ENCODE data around the gene HKDC1.
"Not testable (repeated sequence)": the region's sequence is repeated elsewhere in the genome, so short reads cannot be mapped to it uniquely, and the experiment has no call there.

Gene HKDC1, protein sequence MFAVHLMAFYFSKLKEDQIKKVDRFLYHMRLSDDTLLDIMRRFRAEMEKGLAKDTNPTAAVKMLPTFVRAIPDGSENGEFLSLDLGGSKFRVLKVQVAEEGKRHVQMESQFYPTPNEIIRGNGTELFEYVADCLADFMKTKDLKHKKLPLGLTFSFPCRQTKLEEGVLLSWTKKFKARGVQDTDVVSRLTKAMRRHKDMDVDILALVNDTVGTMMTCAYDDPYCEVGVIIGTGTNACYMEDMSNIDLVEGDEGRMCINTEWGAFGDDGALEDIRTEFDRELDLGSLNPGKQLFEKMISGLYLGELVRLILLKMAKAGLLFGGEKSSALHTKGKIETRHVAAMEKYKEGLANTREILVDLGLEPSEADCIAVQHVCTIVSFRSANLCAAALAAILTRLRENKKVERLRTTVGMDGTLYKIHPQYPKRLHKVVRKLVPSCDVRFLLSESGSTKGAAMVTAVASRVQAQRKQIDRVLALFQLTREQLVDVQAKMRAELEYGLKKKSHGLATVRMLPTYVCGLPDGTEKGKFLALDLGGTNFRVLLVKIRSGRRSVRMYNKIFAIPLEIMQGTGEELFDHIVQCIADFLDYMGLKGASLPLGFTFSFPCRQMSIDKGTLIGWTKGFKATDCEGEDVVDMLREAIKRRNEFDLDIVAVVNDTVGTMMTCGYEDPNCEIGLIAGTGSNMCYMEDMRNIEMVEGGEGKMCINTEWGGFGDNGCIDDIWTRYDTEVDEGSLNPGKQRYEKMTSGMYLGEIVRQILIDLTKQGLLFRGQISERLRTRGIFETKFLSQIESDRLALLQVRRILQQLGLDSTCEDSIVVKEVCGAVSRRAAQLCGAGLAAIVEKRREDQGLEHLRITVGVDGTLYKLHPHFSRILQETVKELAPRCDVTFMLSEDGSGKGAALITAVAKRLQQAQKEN

DNA sequence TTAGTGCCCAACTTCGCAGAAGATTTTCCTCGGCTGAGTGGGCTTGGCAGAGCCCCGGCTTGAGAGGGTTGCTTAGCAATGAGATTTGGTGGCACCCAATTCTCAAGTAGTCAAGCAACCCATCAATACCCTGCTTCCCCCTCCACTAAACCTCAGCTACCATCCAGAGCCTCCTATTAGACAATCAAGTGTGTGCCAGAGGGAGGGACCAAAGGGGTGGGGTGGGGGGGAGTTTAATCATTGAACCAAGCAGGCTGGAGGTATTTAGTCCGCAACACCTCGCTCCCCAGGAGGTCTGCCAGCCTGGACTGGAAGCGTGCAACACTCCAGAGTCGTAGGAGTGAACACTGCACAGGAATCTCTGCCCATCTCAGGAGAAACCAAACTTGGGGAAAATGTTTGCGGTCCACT, at the start of gene HKDC1:
Gene HKDC1, plus strand, starts transcription at position 292 of the 411 bp plus-strand sequence. Its CDS starts 104 bp downstream, at position 396.
- DNase-seq (ENCODE audit: low read depth): no peak

DNA sequence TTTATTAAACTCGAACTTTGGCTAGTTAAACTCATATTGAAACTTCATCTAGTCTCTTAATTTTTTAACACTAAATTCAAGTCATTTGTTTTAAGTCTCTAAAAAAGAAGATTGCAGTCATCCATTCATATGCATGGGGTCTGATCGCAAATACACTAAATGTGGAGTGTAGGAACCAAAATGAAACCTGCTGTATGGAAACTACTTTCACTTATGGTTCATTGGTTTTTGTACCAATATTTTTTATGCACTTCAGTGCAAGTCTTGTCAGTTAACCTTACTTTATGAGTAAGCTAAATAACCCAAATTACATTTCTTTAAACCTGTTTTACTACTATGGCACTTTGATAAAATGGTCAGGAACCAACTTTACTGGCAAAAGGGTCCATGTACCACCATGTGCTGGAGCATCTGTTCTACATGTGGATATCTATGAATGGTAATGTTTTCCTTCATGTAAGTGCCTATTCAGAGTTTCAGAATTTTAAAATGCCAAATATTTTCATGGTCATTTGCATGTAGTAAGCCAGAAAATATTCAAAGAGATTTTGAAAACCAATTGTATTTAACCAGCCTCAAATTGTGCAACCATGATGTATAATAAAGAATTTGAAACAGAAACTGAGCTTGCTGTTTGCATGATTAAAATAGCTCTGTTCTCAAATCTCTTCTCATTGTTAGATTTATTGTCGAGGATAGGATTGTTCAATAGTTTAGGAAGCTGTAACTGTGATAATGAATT, 47.7 kb upstream of the HKDC1 start:
- no peak for DNase-seq (ENCODE audit: low read depth)

DNA sequence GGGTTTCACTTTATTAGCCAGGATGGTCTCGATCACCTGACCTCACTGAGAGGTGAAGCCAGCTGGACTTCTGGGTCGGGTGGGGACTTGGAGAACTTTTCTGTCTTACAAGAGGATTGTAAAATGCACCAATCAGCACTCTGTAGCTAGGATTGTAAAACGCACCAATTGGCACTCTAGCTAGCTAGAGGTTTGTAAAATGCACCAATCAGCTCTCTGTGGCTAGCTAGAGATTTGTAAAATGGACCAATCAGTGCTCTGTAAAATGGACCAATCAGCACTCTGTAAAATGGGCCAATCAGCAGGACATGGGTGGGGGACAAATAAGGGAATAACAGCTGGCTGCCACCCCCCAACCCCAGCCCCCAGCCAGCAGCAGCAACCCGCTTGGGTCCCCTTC, 44.8 kb upstream of the HKDC1 start:
- not testable (repeated sequence) for DNase-seq (ENCODE audit: low read depth)

DNA sequence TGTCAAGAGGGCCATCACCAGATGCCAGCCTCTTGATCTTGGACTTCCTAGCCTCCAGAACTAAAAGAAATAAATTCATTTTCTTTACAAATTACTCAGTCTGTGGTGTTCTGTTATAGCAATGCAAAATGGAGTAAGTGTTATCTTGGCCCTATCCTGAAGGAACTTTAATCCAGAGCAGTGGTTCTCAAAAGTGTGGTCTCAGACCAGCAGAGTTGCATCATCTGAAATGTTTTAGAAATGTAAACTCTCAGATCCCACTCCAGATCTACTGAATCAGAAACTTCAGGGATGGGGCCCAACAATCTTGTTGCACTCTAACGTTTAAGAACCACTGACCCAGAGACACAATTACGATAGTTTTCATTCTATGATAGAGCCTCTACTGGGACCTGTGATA, 43.3 kb upstream of the HKDC1 start:
- no peak for DNase-seq (ENCODE audit: low read depth)

DNA sequence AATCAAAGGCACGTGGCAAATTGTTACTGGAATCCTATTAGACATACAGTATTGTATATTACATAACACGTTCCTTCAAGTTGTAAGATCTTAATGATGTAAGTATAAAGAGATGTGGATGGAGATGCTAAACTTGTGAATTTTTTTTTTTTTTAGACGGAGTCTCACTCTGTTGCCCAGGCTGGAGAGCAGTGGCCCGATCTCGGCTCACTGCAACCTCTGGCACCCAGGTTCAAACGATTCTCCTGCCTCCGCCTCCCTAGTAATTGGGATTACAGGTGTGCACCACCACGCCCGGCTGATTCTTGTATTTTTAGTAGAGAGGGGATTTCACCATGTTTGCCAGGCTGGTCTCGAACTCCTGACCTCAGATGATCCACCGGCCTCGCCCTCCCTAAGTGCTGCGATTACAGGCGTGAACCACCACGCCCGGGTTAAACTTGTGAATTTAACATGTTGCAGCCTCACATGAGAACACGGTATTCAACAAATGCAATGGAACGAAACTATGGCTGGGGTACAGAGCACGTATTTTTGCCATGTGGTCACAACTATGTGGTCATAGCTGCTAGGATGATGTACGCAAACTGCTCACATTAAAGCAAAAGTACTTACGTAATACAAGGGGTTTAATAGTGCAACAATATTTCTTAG, 40.9 kb upstream of the HKDC1 start:
- DNase-seq (ENCODE audit: low read depth): no peak

DNA sequence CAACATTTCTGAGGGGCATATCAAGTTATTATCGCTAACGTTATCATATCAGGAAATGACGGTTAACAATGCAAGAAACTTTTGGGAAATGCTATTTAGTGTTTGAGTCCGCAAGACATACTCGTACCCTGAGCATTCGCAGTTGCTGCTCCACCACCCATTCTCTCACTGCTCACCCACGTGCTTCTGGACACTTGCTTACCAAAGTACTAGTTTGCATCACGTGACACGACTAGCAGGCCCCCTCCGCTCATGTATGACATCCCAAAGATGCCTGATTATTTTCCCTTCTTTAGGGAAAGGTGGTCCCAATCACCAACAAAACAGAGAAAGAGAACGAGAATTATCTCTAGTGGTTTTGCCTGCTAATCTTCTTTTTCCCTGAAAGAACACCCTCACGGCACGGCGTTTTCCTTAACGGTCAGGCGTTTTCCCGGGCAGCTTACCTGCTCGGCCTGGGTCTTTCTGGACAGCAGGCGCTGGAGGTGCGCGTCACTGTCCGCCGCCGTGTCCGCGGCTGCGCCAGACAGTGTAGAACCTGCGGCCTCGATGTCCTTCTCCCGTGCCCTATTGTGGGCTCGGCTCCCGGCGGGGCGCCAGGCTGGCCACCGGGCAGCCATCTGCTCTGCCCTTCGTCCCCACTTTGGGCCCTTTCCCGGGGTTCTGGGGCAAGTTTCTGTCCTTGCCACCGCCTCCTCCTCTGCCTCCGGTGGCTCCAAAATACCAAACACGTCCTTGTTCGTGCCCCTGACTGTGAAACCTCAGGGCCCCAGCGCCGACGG, 40.2 kb upstream of the HKDC1 start, which contains the start of gene SUPV3L1:
Gene SUPV3L1, plus strand, starts transcription at position 492 of the 782 bp plus-strand sequence. Its CDS starts 58 bp downstream, at position 550.
- DNase-seq (ENCODE audit: low read depth): peak; percentile 81

DNA sequence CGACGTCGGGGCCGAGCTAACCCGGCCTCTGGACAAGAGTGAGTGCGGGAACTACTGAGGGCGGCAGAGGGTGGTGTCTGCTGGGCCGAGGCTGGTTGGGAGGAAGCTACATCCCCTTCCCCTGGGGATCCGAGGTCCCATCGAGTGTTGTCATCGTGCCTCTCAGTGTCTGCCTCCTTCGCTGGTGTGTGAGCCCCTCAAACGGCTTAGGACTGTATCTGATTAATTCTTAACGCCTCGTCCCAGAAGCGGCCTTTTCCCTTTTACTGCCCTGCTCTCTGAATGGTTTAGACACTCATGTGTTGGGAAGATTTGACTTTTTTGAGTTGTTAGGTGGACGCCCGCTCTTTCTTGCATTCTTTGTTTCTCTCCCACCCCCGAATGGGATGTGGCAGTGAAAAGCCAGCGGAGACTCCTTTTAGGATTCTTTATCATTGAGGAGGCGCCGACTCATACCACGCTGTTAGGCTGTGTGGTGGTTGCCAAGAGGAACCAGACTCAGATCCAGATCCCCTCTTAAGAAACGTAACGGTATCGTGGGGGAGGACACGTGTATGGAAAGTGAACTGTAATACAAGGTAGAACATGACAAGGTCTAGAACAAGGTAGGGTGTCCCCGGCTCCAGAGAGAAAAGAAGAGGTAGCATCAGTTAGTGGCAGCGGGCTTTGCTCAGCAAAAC, 39.5 kb upstream of the HKDC1 start:
- no peak for DNase-seq (ENCODE audit: low read depth)

DNA sequence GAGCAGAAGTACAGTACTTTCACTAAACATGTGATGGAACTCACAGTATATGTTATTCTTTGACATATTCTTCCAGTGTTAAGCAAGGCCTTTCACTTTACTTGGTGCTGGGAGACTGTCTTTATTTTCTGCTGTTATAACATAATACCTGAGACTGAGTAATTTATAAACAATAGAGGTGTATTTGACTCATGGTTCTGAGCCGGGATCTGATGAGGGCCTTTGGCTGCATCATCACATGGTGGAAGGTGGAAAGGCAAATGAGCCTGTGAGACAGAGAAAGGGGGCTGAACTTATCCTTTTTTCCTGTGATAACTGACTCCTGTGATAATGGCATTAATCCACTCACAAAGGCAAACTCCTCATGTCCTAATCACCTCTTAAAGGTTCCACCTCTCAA, 38.7 kb upstream of the HKDC1 start:
- DNase-seq (ENCODE audit: low read depth): no peak

DNA sequence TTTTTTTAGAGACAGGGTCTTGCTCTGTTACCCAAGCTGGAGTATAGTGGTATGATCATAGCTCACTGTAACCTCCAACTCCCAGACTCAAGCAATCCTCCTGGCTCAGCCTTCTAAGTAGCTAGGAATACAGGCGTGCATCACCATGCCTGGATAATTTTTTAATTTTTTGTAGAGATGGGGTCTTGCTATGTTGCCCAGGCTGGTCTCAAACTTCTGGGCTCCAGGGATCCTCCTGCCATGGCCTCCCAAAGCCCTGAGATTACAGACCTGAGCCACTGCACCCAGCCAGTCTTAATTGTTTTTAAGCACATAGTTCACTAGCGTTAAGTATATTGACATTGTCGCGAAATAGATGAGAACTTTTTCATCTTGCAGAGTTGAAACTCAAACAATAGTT, 38.1 kb upstream of the HKDC1 start:
- DNase-seq (ENCODE audit: low read depth): no peak

DNA sequence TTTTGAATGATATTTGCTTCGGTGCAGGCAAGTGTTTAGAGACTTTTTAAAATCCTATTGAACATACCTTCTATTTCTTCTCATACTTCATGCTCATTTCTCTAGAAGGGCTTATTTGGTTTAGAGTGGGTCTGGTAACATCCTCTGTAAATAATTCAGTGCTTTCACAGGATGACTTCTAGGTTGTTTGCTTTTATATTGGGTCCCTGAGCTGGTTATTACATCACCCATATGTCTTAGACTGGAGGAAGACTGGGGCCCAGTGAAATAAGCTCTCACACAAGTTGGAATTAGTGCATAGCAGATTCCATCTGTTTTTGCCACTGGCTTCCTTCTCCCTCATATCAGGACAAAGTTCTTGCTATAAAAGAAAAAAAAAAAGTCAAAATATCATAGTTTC, 33.6 kb upstream of the HKDC1 start:
- DNase-seq (ENCODE audit: low read depth): no peak

DNA sequence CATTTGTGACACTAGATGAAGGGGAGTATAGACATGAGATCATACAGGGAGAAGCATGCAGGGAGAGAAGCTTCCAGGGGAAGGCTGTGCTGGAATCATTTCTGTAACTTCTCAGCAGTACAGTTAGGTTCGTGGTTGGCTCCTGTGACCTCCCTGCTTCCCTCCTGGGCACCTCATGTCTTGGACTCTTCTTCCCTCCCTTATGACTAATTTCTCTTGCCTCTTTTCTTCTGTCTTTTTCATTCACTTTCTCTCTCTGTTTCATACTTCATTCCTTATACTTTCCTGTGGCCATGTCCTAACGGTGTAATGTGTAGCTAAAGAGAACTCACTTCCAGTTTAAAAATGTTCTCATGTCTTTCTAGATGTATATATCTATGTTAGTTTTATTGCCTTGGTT, 19.1 kb upstream of the HKDC1 start:
- no peak for DNase-seq (ENCODE audit: low read depth)

DNA sequence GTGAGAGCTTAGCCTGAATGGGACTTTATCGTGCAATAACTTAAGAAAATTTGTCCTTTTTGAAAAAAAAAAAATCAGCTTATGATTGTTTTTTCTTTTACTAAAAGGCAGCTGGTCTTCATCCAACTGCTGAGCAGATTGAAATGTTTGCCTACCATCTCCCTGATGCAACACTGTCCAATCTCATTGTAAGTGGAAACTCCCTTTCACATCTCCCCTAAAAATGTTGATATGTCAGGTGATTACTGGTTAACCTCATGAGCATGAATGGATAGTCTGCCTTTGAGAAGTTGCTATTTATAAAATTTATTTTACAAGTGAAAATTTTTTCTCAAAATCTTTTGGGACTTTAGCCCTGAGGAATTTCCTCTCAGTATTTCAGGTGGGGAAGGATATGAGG, 17.8 kb upstream of the HKDC1 start:
- DNase-seq (ENCODE audit: low read depth): no peak

DNA sequence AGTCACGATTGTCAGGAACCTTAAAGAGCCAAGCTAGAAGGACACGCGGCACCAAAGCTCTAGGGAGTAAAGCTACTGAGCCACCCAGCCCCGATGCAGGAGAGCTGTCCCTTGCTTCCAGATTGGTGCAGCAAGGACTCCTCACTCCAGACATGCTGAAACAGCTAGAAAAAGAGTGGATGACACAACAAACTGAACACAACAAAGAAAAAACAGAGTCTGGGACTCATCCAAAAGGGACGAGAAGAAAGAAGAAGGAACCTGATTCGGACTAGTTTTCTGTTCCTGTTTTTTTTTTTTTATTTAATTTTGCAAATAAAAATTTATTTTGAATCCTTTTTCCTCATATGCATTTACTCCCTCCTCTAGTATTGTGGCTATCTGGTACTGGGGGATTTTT, 11.4 kb upstream of the HKDC1 start:
- DNase-seq (ENCODE audit: low read depth): no peak

DNA sequence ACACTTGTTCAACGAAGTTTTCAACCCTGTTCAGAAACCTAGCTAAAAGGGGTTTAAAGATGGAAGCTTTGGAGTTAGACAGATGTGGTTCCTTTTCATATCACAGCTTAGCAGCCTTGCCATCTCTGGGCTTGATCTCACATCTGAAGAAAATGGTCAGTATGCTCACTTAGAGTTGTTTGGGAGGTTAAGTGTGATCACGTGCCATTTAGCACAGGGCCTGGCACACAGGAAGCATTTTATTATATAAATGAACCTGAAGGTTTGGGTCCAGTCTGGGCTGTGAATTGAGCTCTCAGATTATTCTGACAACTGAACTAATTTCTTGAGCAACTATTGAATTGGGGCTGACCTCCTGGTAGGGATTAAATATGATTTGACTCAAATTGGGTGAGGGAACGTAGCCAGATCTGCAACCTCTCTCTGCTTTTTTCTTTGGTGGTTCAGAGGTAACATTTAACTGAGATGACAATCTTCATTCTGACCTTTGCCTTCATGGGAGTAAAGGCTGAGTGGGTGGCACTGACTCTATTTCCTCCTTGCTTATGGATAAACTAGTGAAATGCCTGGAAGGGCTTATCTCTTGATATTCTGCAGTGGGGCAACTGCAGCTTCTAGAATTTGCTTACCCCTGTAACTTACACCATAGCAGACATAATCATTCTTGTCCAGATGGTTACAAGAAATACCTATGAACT, 10.2 kb upstream of the HKDC1 start:
- no peak for DNase-seq (ENCODE audit: low read depth)

DNA sequence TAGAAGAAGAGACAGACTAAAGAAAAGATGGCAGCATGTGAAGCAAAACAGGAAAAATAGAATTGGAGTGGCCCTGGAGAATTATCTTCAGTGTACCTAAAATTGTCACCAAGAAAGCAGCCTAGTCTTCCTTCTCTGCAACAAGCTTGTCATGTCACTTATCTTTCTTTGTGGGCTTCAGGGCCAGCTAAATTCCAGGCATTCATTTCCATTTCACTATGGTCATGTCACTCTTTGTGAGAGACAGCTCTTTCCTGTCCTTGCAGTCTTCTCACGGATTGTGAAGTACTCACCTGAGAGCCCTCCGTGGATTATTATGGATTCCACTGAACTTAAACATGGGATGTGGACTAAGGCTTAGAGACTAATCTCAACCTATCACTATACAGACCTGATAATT, 9.0 kb upstream of the HKDC1 start:
- no peak for DNase-seq (ENCODE audit: low read depth)

DNA sequence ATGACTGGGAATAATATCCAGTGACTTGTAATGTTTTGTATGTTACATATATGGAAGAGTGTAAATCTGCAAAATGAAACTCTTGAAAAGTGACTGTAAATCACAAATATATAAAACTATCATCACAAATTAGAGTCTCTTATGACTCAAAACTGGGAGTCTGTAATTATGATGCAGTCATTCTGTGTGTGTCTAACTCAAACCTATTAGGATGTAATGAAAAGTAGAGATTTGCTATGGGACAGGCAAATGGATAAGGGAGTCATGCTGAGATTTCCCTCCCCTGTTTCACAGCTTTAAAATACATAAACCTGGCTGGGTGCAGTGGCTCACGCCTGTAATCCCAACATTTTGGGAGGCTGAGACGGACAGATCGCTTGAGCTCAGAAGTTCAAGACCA, 8.6 kb upstream of the HKDC1 start:
- no peak for DNase-seq (ENCODE audit: low read depth)

DNA sequence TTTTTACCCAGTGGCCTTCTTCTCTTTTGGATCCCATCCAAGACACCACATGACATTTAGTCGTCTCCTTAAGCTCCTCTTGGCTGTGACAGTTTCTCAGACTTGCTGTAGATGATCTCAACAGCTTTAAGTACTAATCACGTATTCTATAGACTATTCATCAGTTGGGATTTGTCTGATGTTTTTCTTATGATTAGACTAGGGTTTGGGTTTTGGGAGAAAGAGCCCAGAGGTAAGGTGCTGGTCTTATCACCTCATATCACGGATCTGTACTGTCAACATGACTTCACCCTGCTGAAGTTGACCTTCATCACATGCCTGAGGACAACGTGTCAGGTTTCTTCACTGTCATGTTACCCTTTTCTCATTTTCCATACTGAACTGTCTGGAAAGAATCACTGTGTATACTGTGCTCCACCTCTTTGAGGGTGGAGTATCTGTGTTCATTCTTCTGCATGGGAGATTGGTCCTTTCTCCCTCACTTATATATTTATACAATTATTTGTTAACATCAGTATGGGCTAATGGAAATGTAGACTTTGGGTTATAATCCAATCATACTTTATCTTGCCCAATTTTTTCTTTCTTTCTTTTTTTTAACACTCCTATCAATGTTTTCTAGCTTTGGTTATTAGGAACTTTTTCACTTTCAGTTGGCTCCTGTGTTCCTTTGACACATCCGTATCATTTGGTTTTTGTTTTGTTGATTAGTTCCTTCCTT, 6.4 kb upstream of the HKDC1 start:
- no peak for DNase-seq (ENCODE audit: low read depth)

DNA sequence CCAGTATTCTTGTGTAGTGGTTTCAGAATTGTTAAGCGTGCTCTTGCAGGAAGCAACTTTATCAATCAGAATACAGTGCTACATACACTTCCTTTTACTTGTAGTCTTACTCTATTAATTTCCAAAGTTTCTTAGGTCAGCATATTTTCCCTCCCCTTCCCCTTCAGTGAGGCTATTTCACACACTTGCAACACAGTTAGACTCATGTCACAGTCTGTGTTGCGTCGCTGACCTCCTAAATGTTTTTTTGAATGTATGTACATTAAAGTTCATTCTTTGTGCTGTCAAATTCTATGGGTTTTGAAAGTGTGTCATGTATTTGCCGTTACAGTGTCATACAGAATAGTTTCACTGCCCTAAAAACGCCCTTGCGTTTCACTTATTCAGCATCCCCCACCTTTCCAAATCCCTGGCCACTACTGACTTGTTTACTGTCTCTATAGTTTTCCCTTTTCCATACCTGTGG, 5.4 kb upstream of the HKDC1 start:
- no peak for DNase-seq (ENCODE audit: low read depth)

Measured in stimulated activated CD4-positive, alpha-beta T cell treated with anti-CD3 and anti-CD28 coated beads, Interleukin-2, amount 100 ng/mL, for 4 hours (primary cell).